OCI-LY7 (cell line): ENCODE data around the gene SCFD2.

Experiments used
- CTCF ChIP-seq: fragments of 200-600 bp; sonication (generic); conservative IDR thresholded peaks from 2 replicates; pipeline ENCODE4 v1.5.1; 2014; ENCODE audit warnings: mild to moderate bottlenecking, antibody characterized with exemption, low read length, moderate library complexity, mixed read lengths
- EZH2phosphoT487 ChIP-seq: fragments of 200-600 bp; sonication (generic); IDR thresholded peaks from 2 replicates; pipeline ENCODE4 v1.6.1; 2018; ENCODE audit warnings: low read depth, borderline replicate concordance, mild to moderate bottlenecking, mixed run types, antibody characterized with exemption, low read length, moderate library complexity, mixed read lengths

DNA sequence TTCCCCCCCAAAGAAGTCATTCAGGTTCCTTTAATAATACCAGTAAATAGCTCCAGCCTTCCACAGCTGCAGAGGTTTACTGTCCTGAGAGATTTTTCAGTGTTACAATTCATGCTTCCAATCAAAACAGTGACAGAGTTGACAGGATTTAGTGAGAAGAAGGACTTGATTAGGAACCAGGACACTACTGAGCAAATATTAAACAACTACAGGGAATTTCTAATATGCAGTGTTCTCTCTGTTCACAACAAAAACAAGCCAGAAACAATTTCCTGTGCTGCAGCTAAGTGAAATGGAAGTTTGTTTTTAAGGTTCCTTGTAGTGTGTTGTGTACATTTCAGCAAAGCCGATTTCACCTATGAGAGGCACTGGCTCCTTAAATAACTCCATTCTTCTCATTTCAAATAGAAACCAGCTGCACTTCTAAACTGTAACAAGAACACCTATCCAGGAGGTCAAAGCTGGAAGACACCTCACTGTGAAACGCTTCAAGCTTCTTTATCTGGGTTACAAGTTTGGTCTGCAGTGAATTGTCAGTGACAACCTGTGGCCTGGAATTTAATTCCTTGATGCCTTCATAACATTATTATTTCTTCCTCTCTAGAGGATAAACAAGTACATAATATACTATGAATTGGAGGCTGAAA lies 354.5 kb downstream of the SCFD2 start:
- TF ChIP-seq EZH2phosphoT487 (no peak), CTCF (no peak)
